ENCODE data around the gene MPP3.

DNA sequence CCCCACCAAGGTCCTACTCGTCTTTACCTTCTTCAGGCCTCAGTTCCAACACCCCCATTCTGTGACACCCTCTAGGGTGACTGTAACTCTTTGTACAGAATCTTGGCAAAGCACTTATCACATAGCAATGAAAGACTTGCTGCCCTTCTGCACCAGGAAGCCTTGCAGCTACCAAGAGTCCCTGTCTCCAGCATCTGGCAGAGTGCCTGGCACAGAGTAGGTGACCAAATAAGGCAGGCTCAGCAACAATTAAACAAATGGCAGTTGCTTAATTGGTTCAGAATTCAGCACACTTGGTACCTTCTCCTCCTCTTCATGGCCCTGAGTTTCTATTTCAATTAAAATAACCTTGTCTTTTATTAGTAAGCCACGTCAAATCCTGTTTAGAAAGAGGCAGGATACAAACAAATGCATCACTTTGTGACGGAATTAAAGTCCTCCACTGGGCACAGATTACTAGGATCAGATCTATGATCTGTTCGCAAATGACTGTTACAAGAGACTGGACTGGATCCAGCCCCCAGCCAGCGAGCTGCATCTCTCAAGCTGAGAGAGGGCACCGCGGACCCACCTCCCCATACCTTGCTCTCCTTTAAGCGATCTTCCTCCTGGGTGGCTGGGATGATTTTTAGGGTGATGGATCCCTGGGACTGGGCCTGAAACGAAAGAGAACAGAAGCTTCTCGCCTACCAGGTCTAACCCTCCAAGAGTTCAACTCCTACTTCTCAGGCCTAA, 9.4 kb downstream of the MPP3 start:
- TF ChIP-seq, protein P1, sequence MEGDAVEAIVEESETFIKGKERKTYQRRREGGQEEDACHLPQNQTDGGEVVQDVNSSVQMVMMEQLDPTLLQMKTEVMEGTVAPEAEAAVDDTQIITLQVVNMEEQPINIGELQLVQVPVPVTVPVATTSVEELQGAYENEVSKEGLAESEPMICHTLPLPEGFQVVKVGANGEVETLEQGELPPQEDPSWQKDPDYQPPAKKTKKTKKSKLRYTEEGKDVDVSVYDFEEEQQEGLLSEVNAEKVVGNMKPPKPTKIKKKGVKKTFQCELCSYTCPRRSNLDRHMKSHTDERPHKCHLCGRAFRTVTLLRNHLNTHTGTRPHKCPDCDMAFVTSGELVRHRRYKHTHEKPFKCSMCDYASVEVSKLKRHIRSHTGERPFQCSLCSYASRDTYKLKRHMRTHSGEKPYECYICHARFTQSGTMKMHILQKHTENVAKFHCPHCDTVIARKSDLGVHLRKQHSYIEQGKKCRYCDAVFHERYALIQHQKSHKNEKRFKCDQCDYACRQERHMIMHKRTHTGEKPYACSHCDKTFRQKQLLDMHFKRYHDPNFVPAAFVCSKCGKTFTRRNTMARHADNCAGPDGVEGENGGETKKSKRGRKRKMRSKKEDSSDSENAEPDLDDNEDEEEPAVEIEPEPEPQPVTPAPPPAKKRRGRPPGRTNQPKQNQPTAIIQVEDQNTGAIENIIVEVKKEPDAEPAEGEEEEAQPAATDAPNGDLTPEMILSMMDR (IDR thresholded peaks at IDR 0.05; ENCODE audit: low read depth, low read length, poor library complexity, severe bottlenecking): no peak
- no peak for TF ChIP-seq EZH2phosphoT487 (IDR thresholded peaks at IDR 0.05; ENCODE audit: borderline replicate concordance, low read length)

All from DOHH2 (cell line).